IPS DF 6.9 (cell line): ENCODE data around the gene SRSF4.
A peak's percentile ranks its signal among the peaks of the same experiment; 100 is the strongest.

Experiments used
- DNase-seq: peaks from one replicate; pipeline ENCODE4 v3.0.0-alpha.2; 2013; ENCODE audit warnings: low read depth, low spot score
- H3K27ac ChIP-seq: one replicate; pipeline ENCODE4 v1.5.1; 2013; ENCODE audit warnings: low read length, control low read depth
- H3K27me3 ChIP-seq: 2 replicates; pipeline ENCODE4 v1.6.1; 2013; ENCODE audit warnings: mild to moderate bottlenecking, low read length; ENCODE audit not compliant: control insufficient read depth, insufficient read depth
- H3K36me3 ChIP-seq: 2 replicates; pipeline ENCODE4 v1.6.1; 2013; ENCODE audit warnings: low read length; ENCODE audit not compliant: control insufficient read depth, insufficient read depth
- H3K4me1 ChIP-seq: 2 replicates; pipeline ENCODE4 v1.6.1; 2013; ENCODE audit warnings: low read length; ENCODE audit not compliant: control insufficient read depth, insufficient read depth
- H3K4me3 ChIP-seq: 2 replicates; pipeline ENCODE4 v1.5.1; 2013; ENCODE audit warnings: mild to moderate bottlenecking, low read length
- H3K9me3 ChIP-seq: 2 replicates; pipeline ENCODE4 v1.6.1; 2013; ENCODE audit warnings: low read length, inconsistent platforms; ENCODE audit not compliant: control insufficient read depth, insufficient read depth
- WGBS: extraction: QIAGEN DNeasy Blood & Tissue Kit; methylation state at CpG from one replicate; pipeline ENCODE4 v1.1.7; 2013; ENCODE audit warnings: mixed read lengths, missing lambda C conversion rate; ENCODE audit not compliant: insufficient read length, insufficient coverage; 5-methylcytosine and 5-hydroxymethylcytosine counted together

SRSF4 gene

DNA sequence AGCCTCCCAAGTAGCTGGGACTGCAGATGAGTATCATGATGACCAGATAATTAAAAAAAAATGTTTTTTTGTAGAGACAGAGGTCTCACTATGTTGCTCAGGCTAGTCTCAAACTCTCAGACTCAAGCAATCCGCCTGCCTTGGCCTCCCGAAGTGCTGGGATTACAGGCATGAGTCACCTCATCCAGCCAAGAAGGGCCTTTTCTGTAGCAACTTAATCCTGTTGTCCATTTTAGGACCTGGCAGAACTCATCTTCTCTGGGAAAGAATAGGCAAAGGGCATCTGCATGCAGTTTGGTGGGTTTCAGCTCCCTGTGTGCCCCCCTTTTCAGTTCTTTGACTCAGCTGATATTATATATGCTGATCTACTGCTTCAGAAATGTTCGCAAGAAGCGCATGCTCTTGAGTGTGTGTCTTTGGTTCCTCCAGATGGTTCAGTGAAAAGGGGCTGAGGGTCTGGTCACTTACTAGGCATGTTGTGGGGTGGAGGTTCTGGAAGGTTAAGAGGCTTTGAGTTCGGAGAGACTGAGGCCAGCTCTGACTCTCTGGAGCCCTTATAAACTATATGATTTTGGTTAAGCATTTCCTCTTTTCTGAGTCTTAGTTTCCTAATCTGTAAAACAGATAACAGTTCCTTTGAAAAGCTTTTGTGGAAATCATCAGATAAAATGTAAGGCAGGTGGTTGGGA lies 19.4 kb upstream of the SRSF4 start:
- H3K4me1 ChIP-seq: no peaks in the 10 kb centered on the region
- peaks cover 11% of the 10 kb centered on the region; the same call in 1 of the 2 replicates for H3K36me3 ChIP-seq
- H3K27me3 ChIP-seq: no peaks in the 10 kb centered on the region
- H3K9me3 ChIP-seq: no peaks in the 10 kb centered on the region
- DNase-seq: no peak
- no CpG with 5 or more reads among the region's 5 CpGs for WGBS
- no peak overlapping the region for H3K4me3 ChIP-seq
- no peak overlapping the region for H3K27ac ChIP-seq

GRCh38 chr1:29197993-29198392 lies 16.3 kb upstream of the SRSF4 start:
- Histone ChIP-seq H3K27ac (no peak overlapping the region), H3K27me3 (no peaks in the 10 kb centered on the region), H3K4me1 (no peaks in the 10 kb centered on the region), H3K36me3 (peaks cover 14% of the 10 kb centered on the region), H3K9me3 (no peaks in the 10 kb centered on the region), H3K4me3 (no peak overlapping the region)
- WGBS: no CpG with 5 or more reads among the region's 12 CpGs
- DNase-seq: no peak

- no peaks in the 10 kb centered on the region for H3K4me1 ChIP-seq
- H3K27ac ChIP-seq: no peak overlapping the region
- no peaks in the 10 kb centered on the region for H3K9me3 ChIP-seq
- DNase-seq: peak; percentile 33
- H3K27me3 ChIP-seq: no peaks in the 10 kb centered on the region
- WGBS: no CpG with 5 or more reads among the region's 2 CpGs
- H3K36me3 ChIP-seq: peaks cover 14% of the 10 kb centered on the region
- H3K4me3 ChIP-seq: no peak overlapping the region
These were observed 15.9 kb upstream of the SRSF4 start for GRCh38 chr1:29197590-29197924.

DNA sequence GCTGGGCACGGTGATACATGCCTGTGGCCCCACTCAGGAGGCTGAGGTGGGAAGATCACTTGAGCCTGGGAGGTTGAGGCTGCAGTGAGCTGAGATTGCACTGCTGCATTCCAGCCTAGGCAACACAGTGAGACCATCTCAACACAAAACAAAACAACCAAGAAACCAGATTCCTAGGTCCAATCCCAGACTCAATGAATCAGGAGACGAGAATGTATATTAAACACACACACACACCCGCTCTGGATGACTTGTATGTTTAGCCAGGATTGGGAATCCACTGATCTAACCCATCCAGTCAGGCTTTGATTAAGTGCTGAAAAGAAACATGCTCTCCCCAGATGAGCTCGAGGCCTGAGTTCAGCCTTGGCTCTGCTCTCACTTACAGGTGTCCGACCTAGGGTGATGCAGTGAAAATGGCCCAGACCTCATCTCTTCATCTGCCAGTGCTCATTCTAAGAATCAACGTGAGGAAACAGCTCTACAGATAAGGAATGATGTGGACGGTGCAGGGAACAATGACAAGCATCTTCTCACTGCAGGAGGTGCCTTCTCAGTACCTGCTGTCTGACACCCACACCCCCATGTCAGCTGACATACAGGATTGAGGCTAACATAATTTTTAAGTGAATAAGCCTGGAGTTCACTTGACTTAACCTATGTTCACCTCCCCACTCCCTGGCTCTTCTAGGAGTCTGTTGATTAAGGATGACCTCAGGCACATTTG lies 15.3 kb upstream of the SRSF4 start:
- no peaks in the 10 kb centered on the region for H3K27me3 ChIP-seq
- no peak overlapping the region for H3K27ac ChIP-seq
- H3K4me3 ChIP-seq: no peak overlapping the region
- DNase-seq: no peak
- WGBS: no CpG with 5 or more reads among the region's 7 CpGs
- H3K9me3 ChIP-seq: no peaks in the 10 kb centered on the region
- H3K4me1 ChIP-seq: no peaks in the 10 kb centered on the region
- H3K36me3 ChIP-seq: peaks cover 13% of the 10 kb centered on the region

DNA sequence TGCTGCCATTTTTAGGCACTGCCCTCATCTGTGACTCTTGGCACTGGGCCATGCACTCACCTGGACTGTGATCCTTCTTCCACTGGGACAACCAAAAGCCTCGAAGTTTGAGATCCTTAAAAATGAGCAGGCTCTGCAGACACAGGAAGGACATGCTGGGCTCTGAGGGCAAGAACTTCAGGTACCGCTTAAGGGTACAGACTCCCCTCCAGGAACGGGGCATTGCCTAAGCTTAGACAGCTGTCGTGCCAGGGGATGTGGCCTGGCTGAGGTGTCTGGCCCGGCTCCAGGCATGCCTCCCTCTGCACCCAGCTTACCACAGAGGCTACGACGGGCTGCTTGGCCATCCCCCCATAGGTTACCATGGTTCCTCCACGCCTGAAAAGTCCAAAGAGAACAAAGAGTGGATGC lies 14.2 kb upstream of the SRSF4 start:
- Histone ChIP-seq H3K9me3 (no peaks in the 10 kb centered on the region), H3K36me3 (peaks cover 9% of the 10 kb centered on the region), H3K4me1 (no peaks in the 10 kb centered on the region), H3K4me3 (no peak overlapping the region), H3K27me3 (no peaks in the 10 kb centered on the region), H3K27ac (no peak overlapping the region)
- WGBS: no CpG with 5 or more reads among the region's 8 CpGs
- no peak for DNase-seq

DNA sequence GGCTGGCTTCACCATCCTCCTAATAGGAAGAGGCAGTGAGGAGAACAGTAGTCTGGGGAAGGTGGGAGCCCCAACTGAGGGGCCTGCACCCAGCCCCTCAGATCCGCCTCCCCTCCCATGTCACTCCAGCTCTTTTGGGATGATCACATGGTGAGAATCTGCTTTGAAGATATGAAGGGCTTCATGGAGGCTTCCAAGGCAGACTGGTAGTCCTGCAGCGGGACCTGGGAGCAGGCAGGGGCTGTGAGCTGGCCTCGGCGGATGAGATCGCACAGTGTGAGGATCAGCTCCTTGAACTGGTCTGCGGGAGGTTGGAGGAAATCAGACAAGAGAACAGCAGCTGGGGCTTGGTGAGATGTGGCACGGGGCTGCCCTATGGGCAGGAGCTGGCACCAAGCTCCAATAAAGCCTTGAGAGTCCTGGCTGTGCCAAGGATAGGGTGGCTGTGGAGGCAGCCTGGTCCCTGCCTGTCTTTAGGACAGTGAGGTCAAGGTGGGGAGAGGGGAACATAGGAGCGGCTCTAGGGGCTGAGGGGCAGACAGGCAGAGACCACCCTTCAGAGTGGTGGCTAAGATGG lies 12.3 kb upstream of the SRSF4 start:
- Histone ChIP-seq H3K4me1 (no peaks in the 10 kb centered on the region), H3K27ac (no peak overlapping the region), H3K4me3 (no peak overlapping the region), H3K9me3 (no peaks in the 10 kb centered on the region), H3K27me3 (no peaks in the 10 kb centered on the region), H3K36me3 (peaks cover 6% of the 10 kb centered on the region)
- no peak for DNase-seq
- WGBS: no CpG with 5 or more reads among the region's 8 CpGs

DNA sequence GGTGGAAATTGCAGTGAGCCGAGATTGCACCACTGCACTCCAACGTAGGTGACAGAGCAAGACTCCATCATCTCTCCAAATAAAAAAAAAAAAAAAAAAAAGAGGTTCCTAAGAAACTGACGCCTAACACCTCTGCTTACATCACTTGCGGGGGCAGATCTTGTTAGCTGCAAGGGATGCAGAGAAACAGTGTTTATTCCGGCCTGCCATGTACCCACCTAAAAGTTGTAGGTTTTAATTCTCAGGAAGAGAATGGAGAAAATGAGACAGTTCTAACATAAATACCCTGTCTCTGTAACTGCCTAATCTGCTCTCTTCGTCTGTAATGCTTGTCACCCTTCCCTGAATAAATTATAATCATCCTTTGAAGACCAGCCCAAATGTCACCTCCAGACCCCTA lies 9.0 kb upstream of the SRSF4 start:
- peaks cover 2% of the 10 kb centered on the region; the same call in 1 of the 2 replicates for H3K4me1 ChIP-seq
- peaks cover 6% of the 10 kb centered on the region for H3K36me3 ChIP-seq
- H3K9me3 ChIP-seq: no peaks in the 10 kb centered on the region
- WGBS: no CpG with 5 or more reads among the region's 6 CpGs
- no peak overlapping the region for H3K4me3 ChIP-seq
- DNase-seq: no peak
- H3K27ac ChIP-seq: no peak overlapping the region
- no peaks in the 10 kb centered on the region for H3K27me3 ChIP-seq

GRCh38 chr1:29186707-29187106 lies 5.0 kb upstream of the SRSF4 start:
- Histone ChIP-seq H3K36me3 (no peaks in the 10 kb centered on the region), H3K27ac (peak overlapping the region; percentile 20), H3K9me3 (no peaks in the 10 kb centered on the region), H3K27me3 (no peaks in the 10 kb centered on the region), H3K4me1 (peaks cover 2% of the 10 kb centered on the region; the same call in 1 of the 2 replicates), H3K4me3 (no peak overlapping the region)
- peak; percentile 43 for DNase-seq
- no CpG with 5 or more reads among the region's 1 CpG for WGBS

- Histone ChIP-seq H3K9me3 (no peaks in the 10 kb centered on the region), H3K4me1 (peaks cover 2% of the 10 kb centered on the region; the same call in 1 of the 2 replicates), H3K36me3 (no peaks in the 10 kb centered on the region), H3K27ac (no peak overlapping the region), H3K27me3 (no peaks in the 10 kb centered on the region), H3K4me3 (no peak overlapping the region)
- DNase-seq: no peak
- no CpG with 5 or more reads among the region's 3 CpGs for WGBS
These were observed 4.6 kb upstream of the SRSF4 start for GRCh38 chr1:29186252-29186651.

DNA sequence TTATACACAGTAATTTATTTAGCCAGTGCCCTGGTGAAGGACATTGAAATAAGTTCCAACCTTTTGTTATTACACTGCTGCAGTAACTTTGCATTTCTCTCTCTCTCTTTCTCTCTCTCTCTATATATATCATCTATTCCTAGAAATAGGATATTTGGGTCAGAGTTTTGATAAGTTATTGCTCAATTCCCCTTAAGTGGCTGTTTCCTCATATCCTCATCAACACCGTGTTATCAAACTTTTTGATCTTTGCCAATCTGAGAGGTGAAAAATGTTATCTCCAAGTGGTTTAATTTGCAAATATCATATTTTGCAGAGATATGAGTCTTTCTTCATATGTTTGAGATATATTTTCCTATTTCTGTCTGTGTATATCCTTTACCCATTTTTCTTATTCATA lies 1.6 kb upstream of the SRSF4 start:
- Histone ChIP-seq H3K9me3 (no peaks in the 10 kb centered on the region), H3K27me3 (no peaks in the 10 kb centered on the region), H3K4me1 (peaks cover 2% of the 10 kb centered on the region; the same call in 1 of the 2 replicates), H3K36me3 (no peaks in the 10 kb centered on the region), H3K27ac (no peak overlapping the region), H3K4me3 (no peak overlapping the region)
- no peak for DNase-seq
- no CpG with 5 or more reads among the region's 1 CpG for WGBS
